ENCODE measurements around the gene TDRD9.

GRCh38 chr14:103969961-103970360, 41.7 kb downstream of the TDRD9 start:
- no peak for TF ChIP-seq REST (IDR thresholded peaks at IDR 0.05; ENCODE audit: insufficient read depth in 1 of 2, low read depth in 2 of 2, low read length in 2 of 2)
- no peak for TF ChIP-seq POLR2AphosphoS5 (IDR thresholded peaks at IDR 0.05; ENCODE audit: low read depth, low read length)
